T-helper 2 cell treated with Interferon-gamma antibody and Interleukin-4, amounts not matched to agents 5 μg/mL and 100 μg/mL, for 36 hours (primary cell): ENCODE results near the gene TXLNB.

Source experiments
- DNase-seq: peaks from one replicate; pipeline ENCODE4 v3.0.0; 2021; ENCODE audit warnings: low spot score
- H3K27ac Mint-ChIP-seq: one replicate; pipeline ENCODE4 v1.8.0; 2021; ENCODE audit warnings: mild to moderate bottlenecking, mixed read lengths
- H3K27me3 Mint-ChIP-seq: one replicate; pipeline ENCODE4 v1.8.0; 2021; ENCODE audit warnings: low read depth, mixed read lengths
- H3K36me3 Mint-ChIP-seq: one replicate; pipeline ENCODE4 v1.8.0; 2021; ENCODE audit warnings: low read depth, mixed read lengths
- H3K4me1 Mint-ChIP-seq: one replicate; pipeline ENCODE4 v1.8.0; 2021; ENCODE audit warnings: low read depth, mixed read lengths
- H3K4me3 Mint-ChIP-seq: one replicate; pipeline ENCODE4 v1.8.0; 2022; ENCODE audit warnings: mild to moderate bottlenecking, moderate library complexity, mixed read lengths
- H3K9me3 Mint-ChIP-seq: one replicate; pipeline ENCODE4 v1.8.0; 2021; ENCODE audit warnings: mixed read lengths

Gene TXLNB

GRCh38 chr6:139275279-139276055, 16.3 kb downstream of the TXLNB start:
- no peaks in the 10 kb centered on the region for H3K27me3 Mint-ChIP-seq
- H3K9me3 Mint-ChIP-seq = no peaks in the 10 kb centered on the region
- peaks cover 14% of the 10 kb centered on the region for H3K4me1 Mint-ChIP-seq
- no peak overlapping the region for H3K27ac Mint-ChIP-seq
- no peaks in the 10 kb centered on the region for H3K36me3 Mint-ChIP-seq
- H3K4me3 Mint-ChIP-seq = no peak overlapping the region
- no peak for DNase-seq

- no peak for DNase-seq
- Mint-ChIP-seq H3K4me3 (no peak overlapping the region), H3K9me3 (no peaks in the 10 kb centered on the region), H3K4me1 (no peaks in the 10 kb centered on the region), H3K36me3 (no peaks in the 10 kb centered on the region), H3K27ac (no peak overlapping the region), H3K27me3 (no peaks in the 10 kb centered on the region)
Measured at GRCh38 chr6:139271056-139271455, 20.7 kb downstream of the TXLNB start.

- H3K4me3 Mint-ChIP-seq = no peak overlapping the region
- no peaks in the 10 kb centered on the region for H3K36me3 Mint-ChIP-seq
- no peaks in the 10 kb centered on the region for H3K4me1 Mint-ChIP-seq
- H3K27me3 Mint-ChIP-seq = no peaks in the 10 kb centered on the region
- no peaks in the 10 kb centered on the region for H3K9me3 Mint-ChIP-seq
- DNase-seq = no peak
- H3K27ac Mint-ChIP-seq = no peak overlapping the region
Measured at GRCh38 chr6:139270249-139270648, 21.5 kb downstream of the TXLNB start.

- no peaks in the 10 kb centered on the region for H3K36me3 Mint-ChIP-seq
- H3K4me3 Mint-ChIP-seq = no peak overlapping the region
- no peak for DNase-seq
- H3K27me3 Mint-ChIP-seq = no peaks in the 10 kb centered on the region
- H3K9me3 Mint-ChIP-seq = no peaks in the 10 kb centered on the region
- peaks cover 14% of the 10 kb centered on the region for H3K4me1 Mint-ChIP-seq
- no peak overlapping the region for H3K27ac Mint-ChIP-seq
Measured at GRCh38 chr6:139265512-139266190, 26.1 kb downstream of the TXLNB start.

DNA sequence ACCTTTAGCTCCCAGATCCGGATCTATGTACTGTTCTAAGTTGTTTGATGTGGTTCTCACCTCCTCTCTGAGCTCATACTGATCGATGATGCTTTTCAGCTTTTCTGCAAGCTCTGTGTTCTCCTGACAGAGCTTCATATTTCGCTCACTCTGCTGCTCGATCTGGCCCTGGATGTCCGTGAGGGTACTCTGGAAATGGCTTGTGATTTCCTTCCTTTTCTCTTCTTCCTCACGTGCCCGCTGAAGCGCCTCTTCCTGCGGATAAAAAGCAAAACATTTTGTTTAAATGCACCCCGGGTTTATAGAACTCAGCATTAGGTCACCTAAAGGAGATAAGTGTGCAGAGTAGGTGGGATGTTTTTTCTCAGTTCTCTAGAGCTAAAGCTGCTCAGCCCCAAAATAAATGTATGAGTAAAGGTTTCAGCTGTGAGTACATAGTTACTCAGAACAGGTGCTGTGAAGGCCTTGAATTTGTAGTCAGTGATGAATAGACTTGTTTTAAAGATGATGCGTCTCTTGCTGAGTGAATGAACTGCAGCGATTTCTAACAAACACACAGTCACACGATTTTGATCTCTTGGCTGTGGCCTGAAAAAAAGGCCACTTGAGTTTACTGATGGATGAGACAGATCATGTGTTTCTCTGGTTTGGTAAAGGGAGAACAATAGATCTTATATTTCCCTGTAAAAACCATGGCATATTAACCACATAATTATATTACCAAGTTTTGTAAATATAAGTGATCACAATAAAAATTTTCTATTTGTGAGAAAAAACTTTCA, 29.1 kb downstream of the TXLNB start:
- H3K36me3 Mint-ChIP-seq = no peaks in the 10 kb centered on the region
- H3K4me3 Mint-ChIP-seq = peak overlapping the region; percentile 72
- peak overlapping the region; percentile 77 for H3K27ac Mint-ChIP-seq
- no peaks in the 10 kb centered on the region for H3K9me3 Mint-ChIP-seq
- H3K27me3 Mint-ChIP-seq = no peaks in the 10 kb centered on the region
- peaks cover 17% of the 10 kb centered on the region for H3K4me1 Mint-ChIP-seq
- DNase-seq = peak; percentile 40

GRCh38 chr6:139257821-139258398, 33.9 kb downstream of the TXLNB start:
- peaks cover 18% of the 10 kb centered on the region for H3K4me1 Mint-ChIP-seq
- no peaks in the 10 kb centered on the region for H3K36me3 Mint-ChIP-seq
- no peaks in the 10 kb centered on the region for H3K27me3 Mint-ChIP-seq
- no peak overlapping the region for H3K27ac Mint-ChIP-seq
- no peaks in the 10 kb centered on the region for H3K9me3 Mint-ChIP-seq
- no peak for DNase-seq
- H3K4me3 Mint-ChIP-seq = no peak overlapping the region

DNA sequence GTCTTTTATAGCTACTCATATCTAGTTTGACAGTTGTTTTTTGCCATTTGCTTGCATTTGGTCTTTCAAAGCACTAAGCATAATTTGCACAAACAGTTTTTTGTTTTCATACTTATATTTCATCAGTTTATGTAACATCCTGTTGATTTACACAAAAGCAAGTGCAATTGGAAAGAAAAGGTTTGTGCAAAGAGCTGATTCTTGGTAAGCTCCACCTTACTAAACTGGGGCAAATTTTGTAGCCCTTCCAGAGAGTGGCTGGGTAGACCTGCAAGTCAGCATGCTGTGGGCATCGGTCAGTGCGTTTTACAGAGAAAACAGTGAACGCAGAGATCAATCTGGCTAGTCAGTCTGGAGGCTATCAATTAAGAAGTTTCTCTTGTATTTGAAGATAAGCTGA, 34.5 kb downstream of the TXLNB start:
- H3K9me3 Mint-ChIP-seq = no peaks in the 10 kb centered on the region
- no peaks in the 10 kb centered on the region for H3K36me3 Mint-ChIP-seq
- peaks cover 12% of the 10 kb centered on the region for H3K4me1 Mint-ChIP-seq
- H3K27ac Mint-ChIP-seq = no peak overlapping the region
- H3K27me3 Mint-ChIP-seq = no peaks in the 10 kb centered on the region
- no peak for DNase-seq
- H3K4me3 Mint-ChIP-seq = no peak overlapping the region

GRCh38 chr6:139256087-139256486, 35.7 kb downstream of the TXLNB start:
- no peaks in the 10 kb centered on the region for H3K9me3 Mint-ChIP-seq
- H3K27ac Mint-ChIP-seq = no peak overlapping the region
- no peaks in the 10 kb centered on the region for H3K27me3 Mint-ChIP-seq
- H3K4me1 Mint-ChIP-seq = peaks cover 17% of the 10 kb centered on the region
- DNase-seq = no peak
- no peaks in the 10 kb centered on the region for H3K36me3 Mint-ChIP-seq
- no peak overlapping the region for H3K4me3 Mint-ChIP-seq

- no peaks in the 10 kb centered on the region for H3K9me3 Mint-ChIP-seq
- H3K27me3 Mint-ChIP-seq = no peaks in the 10 kb centered on the region
- H3K36me3 Mint-ChIP-seq = peaks cover 4% of the 10 kb centered on the region
- no peak for DNase-seq
- H3K4me1 Mint-ChIP-seq = peaks cover 31% of the 10 kb centered on the region
- H3K4me3 Mint-ChIP-seq = no peak overlapping the region
- H3K27ac Mint-ChIP-seq = no peak overlapping the region
Measured at GRCh38 chr6:139254196-139254595, 37.6 kb downstream of the TXLNB start.

DNA sequence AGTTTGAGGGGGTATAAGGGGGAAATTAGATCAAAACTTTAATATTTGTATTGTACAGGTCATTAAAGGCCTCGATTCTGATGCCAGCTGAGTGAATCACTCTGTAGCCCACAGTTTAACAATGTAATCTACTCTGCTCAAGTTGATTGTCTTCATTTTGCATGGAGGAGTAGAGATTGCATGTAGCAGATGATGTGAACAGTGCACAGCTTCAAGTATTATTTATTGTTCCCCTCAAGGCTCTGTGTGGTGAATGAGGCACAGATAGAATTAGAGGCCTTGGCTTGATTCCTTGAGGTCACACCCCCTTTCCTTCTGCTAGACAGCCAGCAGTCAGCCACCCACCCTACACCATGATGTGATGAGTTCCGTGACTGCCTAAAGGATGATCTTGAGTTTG, 38.1 kb downstream of the TXLNB start:
- Mint-ChIP-seq H3K27ac (no peak overlapping the region), H3K4me3 (no peak overlapping the region), H3K4me1 (peaks cover 35% of the 10 kb centered on the region), H3K9me3 (no peaks in the 10 kb centered on the region), H3K36me3 (peaks cover 4% of the 10 kb centered on the region), H3K27me3 (no peaks in the 10 kb centered on the region)
- no peak for DNase-seq

GRCh38 chr6:139251691-139252390, 40.0 kb downstream of the TXLNB start:
- no peak for DNase-seq
- Mint-ChIP-seq H3K36me3 (peaks cover 4% of the 10 kb centered on the region), H3K9me3 (no peaks in the 10 kb centered on the region), H3K4me3 (peak overlapping the region; percentile 62), H3K27me3 (no peaks in the 10 kb centered on the region), H3K4me1 (peaks cover 33% of the 10 kb centered on the region), H3K27ac (peak overlapping the region; percentile 95)

GRCh38 chr6:139251045-139251690, 40.6 kb downstream of the TXLNB start:
- Mint-ChIP-seq H3K36me3 (peaks cover 4% of the 10 kb centered on the region), H3K4me3 (peak overlapping the region; percentile 74), H3K4me1 (peaks cover 33% of the 10 kb centered on the region), H3K27ac (peak overlapping the region; percentile 95), H3K27me3 (no peaks in the 10 kb centered on the region), H3K9me3 (no peaks in the 10 kb centered on the region)
- DNase-seq = no peak
